Measurements from ENCODE around the gene CACNA1C. TPM values are rescaled to one million over a fixed set of nuclear protein-coding genes. Genes with fewer than 3 reads are reported as not detected.

CACNA1C gene
- total RNA-seq, 1 donor from 2014 or later: 15.6 TPM

GRCh38 chr12:2687726-2688125 is 634.9 kb downstream of the CACNA1C start:
- ATAC-seq (no peak), DNase-seq (no peak)
- H3K4me1 ChIP-seq: no peaks in the 10 kb centered on the region
- peaks cover 19% of the 10 kb centered on the region for H3K36me3 ChIP-seq
- no peaks in the 10 kb centered on the region for H3K9me3 ChIP-seq
- H3K27me3 ChIP-seq: peaks cover 14% of the 10 kb centered on the region
- intact Hi-C loops (cut with DNase I): no loop called here
- no peak for TF ChIP-seq CTCF (IDR thresholded peaks at IDR 0.05)
- no peak overlapping the region for H3K4me3 ChIP-seq
- H3K27ac ChIP-seq: no peak overlapping the region

- ATAC-seq (no peak), DNase-seq (no peak)
- Histone ChIP-seq H3K9me3 (no peaks in the 10 kb centered on the region), H3K36me3 (peaks cover 16% of the 10 kb centered on the region), H3K27me3 (peaks cover 14% of the 10 kb centered on the region), H3K4me3 (no peak overlapping the region), H3K27ac (no peak overlapping the region), H3K4me1 (no peaks in the 10 kb centered on the region)
- TF ChIP-seq CTCF (IDR thresholded peaks at IDR 0.05): no peak
- intact Hi-C loops (cut with DNase I): no loop called here
Measured at GRCh38 chr12:2688381-2688931, 635.7 kb downstream of the CACNA1C start.

- intact Hi-C loops (cut with DNase I): no loop called here
- no peak overlapping the region for H3K4me3 ChIP-seq
- no peak for ATAC-seq
- no peak overlapping the region for H3K27ac ChIP-seq
- peaks cover 11% of the 10 kb centered on the region for H3K36me3 ChIP-seq
- no peak for DNase-seq
- peaks cover 14% of the 10 kb centered on the region for H3K27me3 ChIP-seq
- H3K9me3 ChIP-seq: no peaks in the 10 kb centered on the region
- TF ChIP-seq CTCF (IDR thresholded peaks at IDR 0.05): no peak
- no peaks in the 10 kb centered on the region for H3K4me1 ChIP-seq
Measured at GRCh38 chr12:2689393-2689792, 636.6 kb downstream of the CACNA1C start.

- DNase-seq (no peak), ATAC-seq (no peak)
Measured at GRCh38 chr12:2689879-2690278, 637.1 kb downstream of the CACNA1C start.

GRCh38 chr12:2690348-2691005 is 637.7 kb downstream of the CACNA1C start:
- H3K4me1 ChIP-seq: no peaks in the 10 kb centered on the region
- ATAC-seq (no peak), DNase-seq (no peak)
- no peaks in the 10 kb centered on the region for H3K9me3 ChIP-seq
- H3K27me3 ChIP-seq: peaks cover 14% of the 10 kb centered on the region
- peak overlapping the region; percentile 48 for H3K4me3 ChIP-seq
- no peak overlapping the region for H3K27ac ChIP-seq
- H3K36me3 ChIP-seq: peaks cover 11% of the 10 kb centered on the region
- no peak for TF ChIP-seq CTCF (IDR thresholded peaks at IDR 0.05)
- intact Hi-C loops (cut with DNase I): no loop called here

More at GRCh38 chr12:2689879-2690278, 637.1 kb downstream of the CACNA1C start:
- Histone ChIP-seq H3K4me3 (no peak overlapping the region), H3K9me3 (no peaks in the 10 kb centered on the region), H3K27ac (no peak overlapping the region), H3K4me1 (no peaks in the 10 kb centered on the region), H3K27me3 (peaks cover 14% of the 10 kb centered on the region), H3K36me3 (peaks cover 11% of the 10 kb centered on the region)
- no peak for TF ChIP-seq CTCF (IDR thresholded peaks at IDR 0.05)
- intact Hi-C loops (cut with DNase I): no loop called here

Measured in upper lobe of right lung (tissue), 1 donor.